ENCODE data around the gene GPATCH8. TPM values are rescaled to one million over a fixed set of nuclear protein-coding genes. Genes with fewer than 3 reads are reported as not detected.

GPATCH8 gene
- total RNA-seq, result 10 to 100 TPM; 63.4 to 79.6 TPM
- total RNA-seq, result 89.8 to 98.8 reads per million in 2 donors

GRCh38 chr17:44503147-44504029 is at the start of gene GPATCH8:
TSS of gene GPATCH8 (minus strand) at chr17:44503406. CDS start at chr17:44503370, 36 bp downstream.
- no peaks in the 10 kb centered on the region for H3K27me3 Mint-ChIP-seq
- peak within 1 kb of the TSS; percentile 94 for H3K4me3 Mint-ChIP-seq
- H3K27ac Mint-ChIP-seq, result peak within 1 kb of the TSS; percentile 94
- ATAC-seq, result peak; percentile 89
- peak; percentile 89 to 92 (median 91) for DNase-seq
- no peaks in the 10 kb centered on the region for H3K9me3 ChIP-seq (ENCODE audit: control insufficient read depth, low read length, poor library complexity, severe bottlenecking)
- no peaks in the 10 kb centered on the region for H3K36me3 Mint-ChIP-seq (ENCODE audit: low read depth)
- peaks cover 25% of the 10 kb centered on the region for H3K4me1 Mint-ChIP-seq

GRCh38 chr17:44552361-44552760 is 49.2 kb upstream of the GPATCH8 start:
- Mint-ChIP-seq H3K27ac (no peak overlapping the region), H3K4me3 (no peak overlapping the region), H3K36me3 (ENCODE audit: low read depth) (peaks cover 12% of the 10 kb centered on the region), H3K27me3 (peaks cover 65% of the 10 kb centered on the region), H3K4me1 (peaks cover 7% of the 10 kb centered on the region)
- no peaks in the 10 kb centered on the region for H3K9me3 ChIP-seq (ENCODE audit: control insufficient read depth, low read length, poor library complexity, severe bottlenecking)
- DNase-seq (no peak), ATAC-seq (no peak)

GRCh38 chr17:44549686-44550085 is 46.5 kb upstream of the GPATCH8 start:
- Mint-ChIP-seq H3K27ac (no peak overlapping the region), H3K36me3 (ENCODE audit: low read depth) (peaks cover 6% of the 10 kb centered on the region), H3K4me3 (no peak overlapping the region), H3K4me1 (no peaks in the 10 kb centered on the region), H3K27me3 (peaks cover 65% of the 10 kb centered on the region)
- DNase-seq (no peak), ATAC-seq (no peak)
- no peaks in the 10 kb centered on the region for H3K9me3 ChIP-seq (ENCODE audit: control insufficient read depth, low read length, poor library complexity, severe bottlenecking)

GRCh38 chr17:44548376-44549230 is 45.4 kb upstream of the GPATCH8 start:
- H3K36me3 Mint-ChIP-seq (ENCODE audit: low read depth), result peaks cover 6% of the 10 kb centered on the region
- no peak for ATAC-seq
- H3K4me3 Mint-ChIP-seq, result no peak overlapping the region
- H3K4me1 Mint-ChIP-seq, result no peaks in the 10 kb centered on the region
- H3K27me3 Mint-ChIP-seq, result peaks cover 76% of the 10 kb centered on the region
- no peaks in the 10 kb centered on the region for H3K9me3 ChIP-seq (ENCODE audit: control insufficient read depth, low read length, poor library complexity, severe bottlenecking)
- DNase-seq, result no peak
- no peak overlapping the region for H3K27ac Mint-ChIP-seq

- no peak for ATAC-seq
- H3K36me3 Mint-ChIP-seq (ENCODE audit: low read depth), result peaks cover 6% of the 10 kb centered on the region
- no peak for DNase-seq
Measured at GRCh38 chr17:44547625-44548267, 44.5 kb upstream of the GPATCH8 start.

GRCh38 chr17:44546671-44547606 is 43.7 kb upstream of the GPATCH8 start:
- ATAC-seq (no peak), DNase-seq (no peak)
- Mint-ChIP-seq H3K36me3 (ENCODE audit: low read depth) (peaks cover 2% of the 10 kb centered on the region), H3K4me3 (no peak overlapping the region), H3K27ac (no peak overlapping the region), H3K4me1 (no peaks in the 10 kb centered on the region), H3K27me3 (peaks cover 74% of the 10 kb centered on the region)
- H3K9me3 ChIP-seq (ENCODE audit: control insufficient read depth, low read length, poor library complexity, severe bottlenecking), result no peaks in the 10 kb centered on the region

More at GRCh38 chr17:44547625-44548267, 44.5 kb upstream of the GPATCH8 start:
- Mint-ChIP-seq H3K4me3 (no peak overlapping the region), H3K27me3 (peaks cover 78% of the 10 kb centered on the region), H3K27ac (no peak overlapping the region), H3K4me1 (no peaks in the 10 kb centered on the region)
- H3K9me3 ChIP-seq (ENCODE audit: control insufficient read depth, low read length, poor library complexity, severe bottlenecking), result no peaks in the 10 kb centered on the region

- H3K4me1 Mint-ChIP-seq, result no peaks in the 10 kb centered on the region
- ATAC-seq (no peak), DNase-seq (no peak)
- peaks cover 2% of the 10 kb centered on the region for H3K36me3 Mint-ChIP-seq (ENCODE audit: low read depth)
- peaks cover 79% of the 10 kb centered on the region for H3K27me3 Mint-ChIP-seq
- H3K4me3 Mint-ChIP-seq, result no peak overlapping the region
- H3K27ac Mint-ChIP-seq, result no peak overlapping the region
- no peaks in the 10 kb centered on the region for H3K9me3 ChIP-seq (ENCODE audit: control insufficient read depth, low read length, poor library complexity, severe bottlenecking)
Measured at GRCh38 chr17:44543905-44544523, 40.8 kb upstream of the GPATCH8 start.

- H3K27me3 Mint-ChIP-seq, result peaks cover 72% of the 10 kb centered on the region
- ATAC-seq (no peak), DNase-seq (no peak)
- H3K4me3 Mint-ChIP-seq, result no peak overlapping the region
- no peaks in the 10 kb centered on the region for H3K4me1 Mint-ChIP-seq
- H3K27ac Mint-ChIP-seq, result no peak overlapping the region
- no peaks in the 10 kb centered on the region for H3K9me3 ChIP-seq (ENCODE audit: control insufficient read depth, low read length, poor library complexity, severe bottlenecking)
- H3K36me3 Mint-ChIP-seq (ENCODE audit: low read depth), result peaks cover 2% of the 10 kb centered on the region
Measured at GRCh38 chr17:44543213-44543904, 40.2 kb upstream of the GPATCH8 start.

- no peak for ATAC-seq
- H3K4me1 Mint-ChIP-seq, result no peaks in the 10 kb centered on the region
- H3K9me3 ChIP-seq (ENCODE audit: control insufficient read depth, low read length, poor library complexity, severe bottlenecking), result no peaks in the 10 kb centered on the region
- no peak overlapping the region for H3K4me3 Mint-ChIP-seq
- H3K36me3 Mint-ChIP-seq (ENCODE audit: low read depth), result peaks cover 2% of the 10 kb centered on the region
- peaks cover 59% of the 10 kb centered on the region for H3K27me3 Mint-ChIP-seq
- no peak for DNase-seq
- H3K27ac Mint-ChIP-seq, result no peak overlapping the region
Measured at GRCh38 chr17:44541884-44542581, 38.8 kb upstream of the GPATCH8 start.

GRCh38 chr17:44540246-44541084 is 37.3 kb upstream of the GPATCH8 start:
- Mint-ChIP-seq H3K36me3 (ENCODE audit: low read depth) (peaks cover 2% of the 10 kb centered on the region), H3K4me1 (no peaks in the 10 kb centered on the region), H3K4me3 (no peak overlapping the region), H3K27ac (no peak overlapping the region), H3K27me3 (peaks cover 44% of the 10 kb centered on the region)
- no peaks in the 10 kb centered on the region for H3K9me3 ChIP-seq (ENCODE audit: control insufficient read depth, low read length, poor library complexity, severe bottlenecking)
- no peak for ATAC-seq
- DNase-seq, result no peak
